K562 (cell line): Measurements from ENCODE around the gene LYRM1. TPM values are rescaled to one million over a fixed set of nuclear protein-coding genes. Genes with fewer than 3 reads are reported as not detected.

ENCODE experiments used
- ATAC-seq: fragments of 200-7000 bp; cut with Tn5 transposase; 3 replicates; pipeline ENCODE4 v1.9.1; 2020; ENCODE audit warnings: moderate library complexity
- BruUV-seq: library from RNA; stranded (reverse); fragments of 400-500 nt; replicated peaks from 2 replicates; lab custom pipeline; 2021; lab: Mats Ljungman, UMichigan
- CTCF ChIA-PET: fragments of 300-600 bp; formaldehyde crosslinking; extraction: SDS; loops from one replicate; lab custom pipeline; 2021; ENCODE audit warnings: low intra/inter-chr PET ratio; lab: Yijun Ruan, JAX
- POLR2A ChIA-PET: fragments of 300-600, 350-650 bp; sonication (Branson Sonifier 250); formaldehyde crosslinking; extraction: SDS; loops from one replicate; lab custom pipeline; 2021; ENCODE audit warnings: antibody characterized with exemption, inconsistent platforms; lab: Yijun Ruan, JAX
- DNase-seq, 4 experiments: peaks; one replicate each; pipeline versions ENCODE4 v3.0.0 to v3.0.0-alpha.2; 2011 to 2018; ENCODE audit warnings: low spot score in 3 of 4, mixed read lengths in 3 of 4; ENCODE audit errors: extremely low read depth in 1 of 4
- FAIRE-seq: peaks from 2 replicates; lab custom pipeline; 2011; peaks lifted over from hg19 to GRCh38; lab: Jason Lieb, UNC
- H2AFZ ChIP-seq: 2 replicates; pipeline ENCODE4 v1.6.0; 2011; ENCODE audit warnings: low read depth, low read length, control low read depth, inconsistent platforms
- H3K27ac ChIP-seq: fragments of 200-600 bp; 3 replicates; pipeline ENCODE4 v1.8.0; 2011; ENCODE audit warnings: low read depth, mild to moderate bottlenecking, control low read depth, inconsistent platforms, low read length, moderate library complexity, mixed read lengths; ENCODE audit errors: extremely low read depth
- H3K27me3 ChIP-seq, 2 experiments: fragments of 300-600 bp in 1 of 2; 2 replicates in 1 of 2; 3 replicates in 1 of 2; pipeline versions ENCODE4 v1.6.0 to v1.8.0; 2011; ENCODE audit warnings: inconsistent platforms in 2 of 2, low read length in 2 of 2, mild to moderate bottlenecking in 1 of 2, mixed read lengths in 1 of 2, moderate library complexity in 1 of 2; ENCODE audit not compliant: control insufficient read depth in 2 of 2, insufficient read depth in 2 of 2
- H3K36me3 ChIP-seq: fragments of 300-600 bp; 3 replicates; pipeline ENCODE4 v1.8.0; 2011; ENCODE audit warnings: mild to moderate bottlenecking, low read length, inconsistent platforms; ENCODE audit not compliant: control insufficient read depth, insufficient read depth
- H3K4me1 ChIP-seq, 2 experiments: fragments of 200-600 bp in 1 of 2; replicated peaks in 1 of 2; 2 replicates in 1 of 2; 3 replicates in 1 of 2; pipeline versions ENCODE4 v1.5.1 to v1.8.0; 2011; ENCODE audit warnings: inconsistent platforms in 2 of 2, low read length in 2 of 2, mild to moderate bottlenecking in 1 of 2, mixed read lengths in 1 of 2, moderate library complexity in 1 of 2; ENCODE audit not compliant: control insufficient read depth in 2 of 2, insufficient read depth in 2 of 2
- H3K4me2 ChIP-seq: 2 replicates; pipeline ENCODE4 v1.6.1; 2011; ENCODE audit warnings: low read length, control low read depth, inconsistent platforms, mixed read lengths; ENCODE audit not compliant: insufficient read depth
- H3K4me3 ChIP-seq: fragments of 200-600 bp; sonication (generic), shearing (Covaris generic); 2 replicates; pipeline ENCODE4 v1.5.1; 2016; ENCODE audit warnings: control low read depth, inconsistent platforms
- H3K79me2 ChIP-seq: fragments of 200-600 bp; 3 replicates; pipeline ENCODE4 v1.8.0; 2011; ENCODE audit warnings: low read length, inconsistent platforms; ENCODE audit not compliant: control insufficient read depth, insufficient read depth
- H3K9ac ChIP-seq, 2 experiments: 2 replicates each; pipeline versions ENCODE4 v1.6.0 to v1.6.1; 2011; ENCODE audit warnings: low read depth in 2 of 2, low read length in 2 of 2, control low read depth in 1 of 2, inconsistent platforms in 1 of 2, mild to moderate bottlenecking in 1 of 2, mixed read lengths in 1 of 2; ENCODE audit not compliant: insufficient read depth in 1 of 2
- H3K9me1 ChIP-seq: one replicate; pipeline ENCODE4 v1.6.0; 2011; ENCODE audit warnings: inconsistent platforms, mild to moderate bottlenecking, low read length, moderate library complexity; ENCODE audit not compliant: control insufficient read depth, insufficient read depth
- H3K9me3 ChIP-seq: replicated peaks from 2 replicates; pipeline ENCODE4 v1.5.1; 2011; ENCODE audit warnings: low read depth, low read length, inconsistent platforms; ENCODE audit not compliant: control insufficient read depth, insufficient read depth
- H4K20me1 ChIP-seq: replicated peaks from 2 replicates; pipeline ENCODE4 v1.6.1; 2011; ENCODE audit warnings: low read length, inconsistent platforms, mixed read lengths; ENCODE audit not compliant: control insufficient read depth, insufficient read depth
- CCAR2 ChIP-seq: fragments of 200-400 bp; formaldehyde crosslinking; IDR thresholded peaks from 2 replicates; pipeline ENCODE4 v1.6.1; 2017; ENCODE audit warnings: mild to moderate bottlenecking, low read depth, low read length
- CSDE1 ChIP-seq, 2 experiments: fragments of 450-650 bp; IDR thresholded peaks; 2 replicates each; pipeline ENCODE4 v1.6.1; 2016; ENCODE audit warnings: mild to moderate bottlenecking in 1 of 2
- ELK1 ChIP-seq: sonication (generic); formaldehyde crosslinking; IDR thresholded peaks from 2 replicates; pipeline ENCODE4 v1.8.1; 2022; ENCODE audit warnings: missing genetic modification reagents
- KDM1A ChIP-seq, 2 experiments: fragments of 450-650 bp; IDR thresholded peaks; 2 replicates each; pipeline ENCODE4 v1.6.1; 2016; ENCODE audit warnings: mild to moderate bottlenecking in 2 of 2
- MAFG ChIP-seq: fragments of 450-650 bp; conservative IDR thresholded peaks from 2 replicates; pipeline ENCODE4 v1.6.1; 2016; ENCODE audit warnings: missing genetic modification characterization, missing compliant biosample characterization
- MEIS2 ChIP-seq: fragments of 450-650 bp; IDR thresholded peaks from 2 replicates; pipeline ENCODE4 v1.6.1; 2014; ENCODE audit warnings: mild to moderate bottlenecking; ENCODE audit not compliant: partially characterized antibody
- NKRF ChIP-seq: fragments of 450-650 bp; IDR thresholded peaks from 2 replicates; pipeline ENCODE4 v1.6.1; 2016; ENCODE audit warnings: borderline replicate concordance
- PBX2 ChIP-seq, 2 experiments: IDR thresholded peaks in 1 of 2; conservative IDR thresholded peaks in 1 of 2; 2 replicates each; pipeline ENCODE4 v1.6.1; 2016; ENCODE audit warnings: low read depth in 2 of 2, mild to moderate bottlenecking in 1 of 2, missing compliant biosample characterization in 1 of 2, missing genetic modification characterization in 1 of 2, moderate library complexity in 1 of 2
- PRPF4 ChIP-seq: fragments of 200-400 bp; formaldehyde crosslinking; IDR thresholded peaks from one replicate; pipeline ENCODE4 v1.6.1; 2017; ENCODE audit warnings: low read length, low read depth, mild to moderate bottlenecking; ENCODE audit not compliant: insufficient read depth, poor library complexity, severe bottlenecking
- RB1 ChIP-seq: fragments of 450-650 bp; IDR thresholded peaks from 2 replicates; pipeline ENCODE4 v1.6.1; 2017; ENCODE audit warnings: low read depth, mild to moderate bottlenecking
- SP1 ChIP-seq: sonication (generic); formaldehyde crosslinking; IDR thresholded peaks from 2 replicates; pipeline ENCODE4 v1.8.1; 2022; ENCODE audit warnings: mild to moderate bottlenecking, missing genetic modification reagents
- ZKSCAN1 ChIP-seq: fragments of 150-350 bp; IDR thresholded peaks from 2 replicates; pipeline ENCODE4 v1.6.1; 2016; ENCODE audit warnings: low read depth, low read length
- ZNF3 ChIP-seq: fragments of 250-450 bp; sonication (Bioruptor Pico); IDR thresholded peaks from 2 replicates; pipeline ENCODE4 v1.5.0; 2021; ENCODE audit warnings: mild to moderate bottlenecking, moderate library complexity
- ZNF316 ChIP-seq: fragments of 450-650 bp; IDR thresholded peaks from 2 replicates; pipeline ENCODE4 v1.6.1; 2016
- ZNF717 ChIP-seq: fragments of 250-450 bp; sonication (Bioruptor Pico); IDR thresholded peaks from 2 replicates; pipeline ENCODE4 v1.5.0; 2021
- WGBS: fragments of 100-300 bp; shearing (Covaris generic); methylation state at CpG from one replicate; pipeline ENCODE4 v1.1.6; 2016; ENCODE audit warnings: low coverage, mixed read lengths; ENCODE audit not compliant: insufficient coverage; ENCODE audit errors: missing lambda C conversion rate; 5-methylcytosine and 5-hydroxymethylcytosine counted together
- in situ Hi-C: fragments of 300-500 bp; cut with MboI; formaldehyde crosslinking; loops from 4 replicates; pipeline ENCODE4 v1.15.0; 2018; ENCODE audit warnings: inconsistent platforms, mixed read lengths
- intact Hi-C: fragments of 100-400 bp; cut with micrococcal nuclease; formaldehyde crosslinking; loops from 2 replicates; pipeline ENCODE4 v1.14.2; 2022
- polyA plus RNA-seq, 8 experiments: library from polyadenylated mRNA; depleted of rRNA in 4 of 8; stranded (reverse) in 5 of 8; unstranded in 3 of 8; fragments of >200 nt; fragmentation: Nextera tagmentation in 2 of 8; fragmentation: Illumina TruSeq in 1 of 8; extraction: Ambion mirVana in 2 of 8; extraction: Trizol in 1 of 8; gene quantifications; 2 replicates each; pipeline versions ENCODE4 v1.2.1 to v1.2.3, GENCODE V29; 2011 to 2014; ENCODE audit warnings: inconsistent platforms in 1 of 8, missing spikeins in 1 of 8
- total RNA-seq, 7 experiments: library from RNA; depleted of rRNA in 6 of 7; stranded (reverse); fragments of >200 nt in 6 of 7; fragmentation: Illumina TruSeq in 2 of 7; extraction: Trizol in 2 of 7; gene quantifications; 2 replicates each; pipeline versions ENCODE4 v1.2.1 to v1.2.3, GENCODE V29; 2011 to 2021; ENCODE audit warnings: low replicate concordance in 1 of 7
- TF ChIP-seq, protein P1 (sequence below): fragments of 450-650 bp; formaldehyde crosslinking; IDR thresholded peaks from 2 replicates; pipeline ENCODE4 v1.4.0; 2020; ENCODE audit warnings: mild to moderate bottlenecking, moderate library complexity

The LYRM1 gene
- total and polyA plus RNA-seq, 9 of the 15 experiments (the other 6 are each of a cell fraction or from before 2014, with no cell fraction given) = 17.5 to 44.1 (median 32.7) TPM

DNA sequence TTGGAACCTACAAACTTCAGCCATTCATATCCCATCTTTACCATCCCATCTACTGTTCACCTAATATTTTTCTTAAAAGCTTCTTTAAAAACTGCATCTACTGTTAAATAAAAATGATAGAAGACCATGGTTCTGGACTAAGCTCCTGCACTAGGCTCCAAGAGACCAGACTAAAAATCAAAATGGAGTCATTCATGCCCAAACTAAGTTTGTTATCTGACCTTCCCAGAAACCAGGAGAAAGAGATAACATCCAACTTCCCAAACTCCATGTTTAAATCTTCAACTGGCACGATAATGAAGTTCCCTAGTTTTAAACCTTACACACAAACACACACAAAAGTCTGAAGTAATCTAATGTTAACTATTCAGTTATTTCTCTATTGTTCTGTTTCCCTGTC is 14.3 kb upstream of the LYRM1 start (continued):
- TF ChIP-seq ELK1 (CRISPR knock-in tag) (no peak), CSDE1 (IDR thresholded peaks at IDR 0.05) (no peak), ZNF717 (CRISPR knock-in tag) (no peak), PRPF4 (no peak), SP1 (CRISPR knock-in tag) (no peak), RB1 (no peak), ZKSCAN1 (no peak)
- TF ChIP-seq, protein P1, sequence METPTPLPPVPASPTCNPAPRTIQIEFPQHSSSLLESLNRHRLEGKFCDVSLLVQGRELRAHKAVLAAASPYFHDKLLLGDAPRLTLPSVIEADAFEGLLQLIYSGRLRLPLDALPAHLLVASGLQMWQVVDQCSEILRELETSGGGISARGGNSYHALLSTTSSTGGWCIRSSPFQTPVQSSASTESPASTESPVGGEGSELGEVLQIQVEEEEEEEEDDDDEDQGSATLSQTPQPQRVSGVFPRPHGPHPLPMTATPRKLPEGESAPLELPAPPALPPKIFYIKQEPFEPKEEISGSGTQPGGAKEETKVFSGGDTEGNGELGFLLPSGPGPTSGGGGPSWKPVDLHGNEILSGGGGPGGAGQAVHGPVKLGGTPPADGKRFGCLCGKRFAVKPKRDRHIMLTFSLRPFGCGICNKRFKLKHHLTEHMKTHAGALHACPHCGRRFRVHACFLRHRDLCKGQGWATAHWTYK (CRISPR knock-in tag) = no peak
- TF ChIP-seq, all 486 proteins: peak for 35

DNA sequence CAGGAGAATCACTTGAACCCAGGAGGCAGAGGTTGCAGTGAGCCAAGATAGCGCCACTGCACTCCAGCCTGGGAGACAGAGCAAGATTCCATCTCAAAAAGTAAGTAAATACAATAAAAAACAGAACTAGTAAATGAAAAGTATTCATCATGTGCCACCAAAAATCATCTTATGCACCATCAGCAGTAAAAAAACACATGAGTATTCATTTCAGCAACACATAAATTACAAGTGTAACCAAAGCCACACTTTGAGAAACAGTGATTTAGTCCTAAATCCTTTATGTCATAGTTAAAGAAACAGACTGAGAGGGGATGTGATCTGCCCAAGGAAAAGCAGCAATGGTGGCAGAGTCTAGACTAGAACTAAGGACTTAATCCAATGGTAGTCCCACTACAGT is 13.4 kb upstream of the LYRM1 start:
- H3K79me2 ChIP-seq = no peaks in the 10 kb centered on the region
- 86% methylated on average over 1 of the region's 1 CpG for WGBS
- TF ChIP-seq CCAR2 (no peak), PBX2 (CRISPR knock-in tag; IDR thresholded peaks at IDR 0.05; ENCODE audit: low read depth) (no peak), PBX2 (tag; conservative IDR thresholded peaks at IDR 0.05; ENCODE audit: low read depth) (peak; percentile 49), MEIS2 (peak; percentile 12), MAFG (tag) (peak; percentile 45; the same call in 1 of the 2 replicates), ZNF3 (no peak), NKRF (no peak), ZNF316 (peak; percentile 68), KDM1A (IDR thresholded peaks at IDR 0.05) (peak in 1 of 2 experiments; percentile 44; a peak in 1 of 4 replicates)

More for the DNA sequence above, 13.4 kb upstream of the LYRM1 start:
- intact Hi-C loops (no loop called here), in situ Hi-C loops (no loop called here)
- ChIA-PET CTCF (no interaction called here), POLR2A (interaction anchor here (3.4 kb wide), 1 partner anchor 13 kb away, joined by 19 read pairs; the partner anchor contains the start of genes DCUN1D3 and LYRM1)
- Histone ChIP-seq H2AFZ (no peak overlapping the region), H4K20me1 (no peaks in the 10 kb centered on the region), H3K36me3 (no peaks in the 10 kb centered on the region), H3K4me2 (no peak overlapping the region), H3K9me1 (no peaks in the 10 kb centered on the region), H3K4me3 (no peak overlapping the region), H3K4me1 (peaks cover 0 to 10% of the 10 kb centered on the region in 2 experiments; a peak in 2 of 5 replicates), H3K27me3 (no peaks in the 10 kb centered on the region), H3K9ac (no peak overlapping the region), H3K9me3 (no peaks in the 10 kb centered on the region), H3K27ac (no peak overlapping the region)
- ATAC-seq (no peak), DNase-seq (no peak), FAIRE-seq (no peak)
- BruUV-seq = no TSS peak
